Thyroid gland (tissue), 4 donors: ENCODE measurements around the gene ADAT3. TPM values are rescaled to one million over a fixed set of nuclear protein-coding genes. Genes with fewer than 3 reads are reported as not detected.
A peak's percentile ranks its signal among the peaks of the same experiment; 100 is the strongest.

Source experiments
- DNase-seq, 2 donors: peaks; one replicate each; pipeline ENCODE4 v3.0.0-alpha.2; 2019
- H3K27ac ChIP-seq, 3 donors: fragments of 200-600 bp; sonication (generic); 1 replicate in 2 of 3; 2 replicates in 1 of 3; pipeline ENCODE4 v1.5.1; 2016 to 2019; ENCODE audit warnings: mild to moderate bottlenecking in 1 of 3, moderate library complexity in 1 of 3
- H3K27me3 ChIP-seq: fragments of 200-600 bp; sonication (generic); one replicate; pipeline ENCODE4 v1.5.1; 2019
- H3K36me3 ChIP-seq, 2 donors: fragments of 200-600 bp; sonication (generic); one replicate each; pipeline ENCODE4 v1.5.1; 2016 to 2019
- H3K4me1 ChIP-seq, 2 donors: fragments of 200-600 bp; sonication (generic); one replicate each; pipeline ENCODE4 v1.5.1; 2017 to 2019
- H3K4me3 ChIP-seq, 3 donors: fragments of 200-600 bp; sonication (generic); replicated peaks in 1 of 3; 1 replicate in 2 of 3; 2 replicates in 1 of 3; pipeline ENCODE4 v1.5.1; 2016; ENCODE audit warnings: mild to moderate bottlenecking in 1 of 3
- H3K9me3 ChIP-seq: fragments of 200-600 bp; sonication (generic); one replicate; pipeline ENCODE4 v1.5.1; 2017
- POLR2A ChIP-seq, 2 donors: fragments of 450-650 bp; IDR thresholded peaks; one replicate each; pipeline ENCODE4 v1.6.1; 2017; ENCODE audit warnings: antibody characterized with exemption in 2 of 2, mild to moderate bottlenecking in 2 of 2, moderate library complexity in 1 of 2
- WGBS, 2 donors: methylation state at CpG; one replicate each; pipeline ENCODE4 v1.1.5; 2017; 5-methylcytosine and 5-hydroxymethylcytosine counted together
- intact Hi-C: fragments of 100-400 bp; cut with DNase I; formaldehyde crosslinking; loops from one replicate; pipeline ENCODE4 v1.15.1; 2023
- total RNA-seq, 4 donors: library from RNA; depleted of rRNA; stranded (reverse); fragments of >200 nt; gene quantifications; one replicate each; pipeline ENCODE4 v1.2.3, GENCODE V29; 2016
- TF ChIP-seq, protein P1 (sequence below), 6 experiments: fragments of 200-600 bp in 3 of 6; fragments of 450-650 bp in 3 of 6; sonication (generic) in 3 of 6; IDR thresholded peaks; one replicate each; pipeline ENCODE4 v1.5.1; 2016 to 2019; ENCODE audit warnings: antibody characterized with exemption in 6 of 6, mild to moderate bottlenecking in 2 of 6, inconsistent platforms in 1 of 6, moderate library complexity in 1 of 6

The ADAT3 gene
- total RNA-seq, 4 donors from 2014 or later, result 4.0 to 14.6 (median 8.3) TPM

DNA sequence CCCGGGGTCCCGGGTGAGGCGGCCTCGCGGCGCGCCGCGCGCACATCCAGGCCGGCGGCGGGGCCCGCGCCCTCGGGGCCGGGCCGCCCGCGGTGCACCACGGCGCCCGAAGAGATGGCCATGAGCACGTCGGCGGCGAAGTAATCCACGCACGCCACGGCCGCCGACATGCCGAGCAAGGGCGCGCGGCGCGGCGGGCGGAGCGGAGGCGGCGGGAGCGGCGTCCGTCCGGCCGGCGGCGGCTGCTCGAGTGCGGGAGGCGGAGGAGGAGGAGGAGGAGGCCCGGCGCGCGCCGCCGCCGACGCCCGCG is 41.9 kb upstream of the ADAT3 start, which contains the start of gene KLF16:
KLF16 (minus strand) TSS at position 252 of the 310 bp plus-strand sequence; CDS start at position 170, 82 bp downstream.
- WGBS, 2 donors, result no CpG with 5 or more reads among the region's 63 CpGs
- H3K4me3 ChIP-seq, result peak within 1 kb of the TSS; percentile 19 to 88 (median 82)
- intact Hi-C loops, result no loop called here

DNA sequence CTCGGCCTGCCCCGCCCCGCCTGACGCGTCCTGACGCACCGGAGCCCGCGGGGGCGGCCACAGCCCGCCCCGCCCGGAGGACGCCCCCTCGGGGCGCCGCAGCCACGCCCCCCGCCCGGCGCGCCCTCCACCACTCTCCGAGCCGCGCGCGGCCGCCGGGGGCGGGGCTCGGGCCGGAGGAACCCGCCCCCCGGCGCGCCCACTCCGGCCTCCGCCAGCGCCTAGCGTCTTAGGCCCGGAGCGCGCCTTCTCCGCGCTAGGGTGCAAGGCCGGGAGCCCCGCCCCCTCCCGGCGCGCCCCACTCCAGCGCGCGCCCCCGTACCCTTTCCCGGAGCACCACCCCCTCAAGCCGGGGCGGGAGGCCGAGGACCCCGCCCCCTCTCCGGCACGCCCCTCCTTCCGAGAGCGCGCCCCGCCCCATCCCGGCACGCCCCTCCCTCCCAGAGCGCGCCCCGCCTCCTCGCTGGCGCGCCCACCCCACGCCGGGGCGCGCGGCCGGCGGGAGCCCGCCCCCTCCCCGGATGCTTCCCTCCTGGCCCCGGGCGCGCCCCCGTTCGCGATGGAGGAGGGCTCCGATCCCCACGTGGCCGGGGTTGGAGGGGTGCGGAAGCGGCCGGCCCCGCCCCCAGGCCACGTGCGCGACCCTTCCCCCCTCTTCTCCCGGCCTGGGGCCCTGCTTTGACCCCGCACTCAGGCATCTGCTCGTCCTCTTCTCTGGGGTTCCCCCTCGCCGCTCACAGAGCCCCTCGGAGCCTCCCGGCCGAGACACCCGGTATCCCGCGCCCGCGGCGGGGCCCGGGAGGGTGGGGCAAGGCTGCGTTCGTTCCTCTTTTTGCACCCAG is 41.3 kb upstream of the ADAT3 start:
- TF ChIP-seq, protein P1, sequence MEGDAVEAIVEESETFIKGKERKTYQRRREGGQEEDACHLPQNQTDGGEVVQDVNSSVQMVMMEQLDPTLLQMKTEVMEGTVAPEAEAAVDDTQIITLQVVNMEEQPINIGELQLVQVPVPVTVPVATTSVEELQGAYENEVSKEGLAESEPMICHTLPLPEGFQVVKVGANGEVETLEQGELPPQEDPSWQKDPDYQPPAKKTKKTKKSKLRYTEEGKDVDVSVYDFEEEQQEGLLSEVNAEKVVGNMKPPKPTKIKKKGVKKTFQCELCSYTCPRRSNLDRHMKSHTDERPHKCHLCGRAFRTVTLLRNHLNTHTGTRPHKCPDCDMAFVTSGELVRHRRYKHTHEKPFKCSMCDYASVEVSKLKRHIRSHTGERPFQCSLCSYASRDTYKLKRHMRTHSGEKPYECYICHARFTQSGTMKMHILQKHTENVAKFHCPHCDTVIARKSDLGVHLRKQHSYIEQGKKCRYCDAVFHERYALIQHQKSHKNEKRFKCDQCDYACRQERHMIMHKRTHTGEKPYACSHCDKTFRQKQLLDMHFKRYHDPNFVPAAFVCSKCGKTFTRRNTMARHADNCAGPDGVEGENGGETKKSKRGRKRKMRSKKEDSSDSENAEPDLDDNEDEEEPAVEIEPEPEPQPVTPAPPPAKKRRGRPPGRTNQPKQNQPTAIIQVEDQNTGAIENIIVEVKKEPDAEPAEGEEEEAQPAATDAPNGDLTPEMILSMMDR (IDR thresholded peaks at IDR 0.05), result no peak
- TF ChIP-seq POLR2A (IDR thresholded peaks at IDR 0.05), result no peak
- Histone ChIP-seq H3K36me3 (no peaks in the 10 kb centered on the region), H3K9me3 (no peaks in the 10 kb centered on the region), H3K27me3 (no peaks in the 10 kb centered on the region), H3K4me3 (peak overlapping the region; percentile 1 to 88 (median 82)), H3K27ac (peak overlapping the region; percentile 42 to 83 (median 73)), H3K4me1 (peaks cover 26 to 38% of the 10 kb centered on the region in 2 donors)
- intact Hi-C loops, result no loop called here
- 0% methylated on average over 2 of the region's 115 CpGs; no CpG with 5 or more reads in 1 of the 2 donors for WGBS, 2 donors
- DNase-seq, result peak; percentile 87 to 88

More for the DNA sequence above, 41.9 kb upstream of the ADAT3 start, which contains the start of gene KLF16:
- no peak for DNase-seq
- H3K27ac ChIP-seq, result peak within 1 kb of the TSS; percentile 42 to 83 (median 73)
- peaks cover 26 to 38% of the 10 kb centered on the region in 2 donors for H3K4me1 ChIP-seq
- H3K36me3 ChIP-seq, result no peaks in the 10 kb centered on the region
- no peaks in the 10 kb centered on the region for H3K9me3 ChIP-seq
- TF ChIP-seq, protein P1 (IDR thresholded peaks at IDR 0.05), result no peak
- TF ChIP-seq POLR2A (IDR thresholded peaks at IDR 0.05), result peak in 1 of 2 donors; percentile 82
- H3K27me3 ChIP-seq, result no peaks in the 10 kb centered on the region

DNA sequence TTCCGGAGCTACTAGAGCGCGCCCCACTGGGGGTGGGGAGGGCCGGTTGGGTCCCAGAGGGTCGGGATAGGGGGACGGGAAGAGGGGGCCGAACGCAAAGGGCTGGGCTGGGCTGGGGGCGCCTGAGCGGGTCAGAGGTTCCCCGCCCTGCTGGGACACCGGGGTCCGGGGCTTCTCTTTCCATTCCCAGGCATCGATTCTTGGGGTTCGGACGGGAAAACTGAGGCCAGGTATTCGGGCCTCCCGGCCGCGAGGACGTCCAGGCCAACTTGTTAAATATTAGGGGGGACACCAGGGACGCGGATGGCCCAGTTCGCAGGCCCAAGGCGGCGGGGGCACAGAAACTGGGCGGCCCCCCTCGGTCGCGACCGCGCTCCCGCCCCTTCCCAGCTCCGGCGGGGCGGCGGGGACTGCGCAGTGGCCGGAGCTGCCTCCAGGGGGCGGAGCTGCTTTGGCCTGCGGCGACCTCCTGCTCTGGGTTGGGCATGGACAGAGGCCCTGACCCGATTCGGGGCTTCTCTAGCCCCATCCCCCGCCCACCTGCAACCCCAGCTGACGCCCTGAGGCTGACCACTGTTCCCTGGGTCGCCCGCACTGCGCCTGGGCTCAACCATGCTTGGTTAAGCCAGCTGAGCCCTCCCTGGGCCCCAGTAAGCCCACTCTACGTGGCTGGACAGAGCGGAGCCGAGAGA is 40.6 kb upstream of the ADAT3 start:
- Histone ChIP-seq H3K36me3 (no peaks in the 10 kb centered on the region), H3K9me3 (no peaks in the 10 kb centered on the region), H3K27ac (peak overlapping the region; percentile 42 to 83 (median 73)), H3K27me3 (no peaks in the 10 kb centered on the region), H3K4me1 (peaks cover 24 to 34% of the 10 kb centered on the region in 2 donors), H3K4me3 (peak overlapping the region in 2 of 3 donors; percentile 82 to 88)
- 0% methylated on average over 12 to 13 of the region's 52 CpGs for WGBS, 2 donors
- TF ChIP-seq, protein P1 (IDR thresholded peaks at IDR 0.05), result peak; percentile 43 to 82 (median 70)
- no peak for TF ChIP-seq POLR2A (IDR thresholded peaks at IDR 0.05)
- DNase-seq, result peak; percentile 58 to 71
- intact Hi-C loops, result no loop called here

DNA sequence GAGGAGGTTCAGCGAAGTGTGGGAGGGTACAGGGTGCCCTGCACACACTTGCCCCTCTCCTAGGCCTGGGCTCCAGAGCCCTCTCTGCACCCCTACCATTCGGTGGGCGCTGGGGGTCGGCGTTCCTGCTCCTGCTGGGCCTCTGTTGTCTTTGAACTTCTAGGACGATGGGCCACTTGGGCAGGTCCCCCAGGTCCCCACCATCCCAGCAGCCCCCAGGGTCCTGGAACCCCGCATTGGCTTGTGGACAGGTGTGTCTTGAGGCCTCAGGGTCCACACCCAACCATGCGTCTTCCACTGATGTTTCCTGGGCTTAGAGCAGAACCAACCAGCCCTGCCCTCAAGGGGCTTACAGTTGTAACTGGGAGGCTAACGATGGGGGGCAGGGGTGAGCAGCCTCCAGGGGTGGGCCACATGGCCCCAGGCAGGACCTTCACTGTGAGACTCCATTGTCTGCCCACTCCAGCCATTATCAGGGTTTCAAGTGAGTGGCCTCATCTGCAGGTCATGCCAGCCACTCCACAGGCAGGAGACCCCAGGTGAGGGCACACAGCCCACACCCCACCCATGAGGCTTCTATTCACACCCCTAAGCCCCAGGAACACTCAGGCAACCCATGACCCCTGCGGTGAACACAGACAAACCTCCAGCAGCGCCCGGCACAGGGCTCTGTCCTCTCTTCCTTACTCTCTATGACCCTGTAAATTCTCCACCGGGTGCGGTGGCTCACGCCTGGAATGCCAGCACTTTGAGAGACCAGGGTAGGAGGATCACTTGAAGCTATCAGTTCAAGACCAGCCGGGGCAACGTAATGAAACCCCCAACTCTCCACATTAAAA is 39.8 kb upstream of the ADAT3 start:
- Histone ChIP-seq H3K27me3 (no peaks in the 10 kb centered on the region), H3K4me3 (no peak overlapping the region), H3K36me3 (no peaks in the 10 kb centered on the region), H3K27ac (peak overlapping the region; percentile 42 to 83 (median 73)), H3K9me3 (no peaks in the 10 kb centered on the region), H3K4me1 (peaks cover 17 to 27% of the 10 kb centered on the region in 2 donors)
- TF ChIP-seq POLR2A (IDR thresholded peaks at IDR 0.05), result no peak
- TF ChIP-seq, protein P1 (IDR thresholded peaks at IDR 0.05), result no peak
- intact Hi-C loops, result no loop called here
- DNase-seq, result no peak
- 80% methylated on average over 8 of the region's 17 CpGs for WGBS, 2 donors
